Measurements from ENCODE around the gene PSMD6.

The PSMD6 gene

DNA sequence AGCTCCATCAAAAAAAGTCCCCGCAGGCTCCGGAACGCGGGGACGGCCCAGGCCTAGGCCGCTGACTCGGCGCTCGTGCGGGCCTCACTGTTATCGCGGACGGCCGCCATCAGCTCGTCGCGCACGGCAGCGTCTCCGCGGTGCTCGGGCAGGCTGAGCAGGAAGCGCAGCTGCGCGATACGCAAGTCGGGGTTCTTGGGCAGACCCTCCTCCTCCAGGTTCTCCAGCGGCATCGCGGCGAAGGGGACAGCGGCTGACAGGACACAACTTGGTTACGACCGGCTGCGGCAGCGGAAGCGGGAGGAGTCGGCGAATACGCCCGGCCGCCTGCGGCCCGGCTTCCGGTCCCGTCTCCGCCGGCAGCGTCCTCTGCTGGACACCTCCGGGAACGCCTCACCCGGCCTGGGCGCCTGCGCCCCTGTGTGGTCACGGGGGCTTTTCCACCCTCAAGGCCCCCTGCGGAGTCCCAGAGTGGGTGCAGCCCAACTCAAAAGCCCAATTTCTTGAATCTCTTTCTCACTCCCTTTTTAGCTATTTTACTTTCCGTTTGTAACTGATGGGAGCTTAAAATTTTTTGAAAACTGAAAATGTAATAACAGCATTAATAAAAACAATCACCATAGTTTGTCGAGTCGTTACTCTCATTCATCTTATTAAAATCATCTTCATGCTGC lies at the start of gene PSMD6:
Gene PSMD6 (minus strand): TSS at position 308 of the 674 bp plus-strand sequence. CDS start 75 bp downstream, at position 233.
- peak; percentile 52 for FAIRE-seq

DNA sequence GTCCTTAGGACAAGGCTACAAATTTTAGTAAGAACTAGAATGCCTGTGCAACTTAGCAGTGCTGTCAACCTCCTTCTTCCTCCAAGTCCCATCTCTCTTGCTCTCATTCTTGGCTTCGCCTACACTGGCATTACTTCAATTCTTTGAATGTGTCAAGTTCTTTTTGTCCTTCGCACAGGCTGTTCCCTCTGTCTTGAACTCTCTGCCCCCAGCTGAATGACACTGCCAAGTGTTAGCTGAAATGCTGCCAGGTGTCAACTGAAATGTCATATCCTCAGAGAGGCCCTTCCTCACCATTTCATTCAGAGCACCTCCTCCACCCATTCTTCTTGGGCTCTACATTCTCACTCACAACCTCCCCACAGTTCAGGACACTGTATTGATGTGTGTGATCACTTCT lies 48.8 kb upstream of the PSMD6 start:
- FAIRE-seq, result no peak

DNA sequence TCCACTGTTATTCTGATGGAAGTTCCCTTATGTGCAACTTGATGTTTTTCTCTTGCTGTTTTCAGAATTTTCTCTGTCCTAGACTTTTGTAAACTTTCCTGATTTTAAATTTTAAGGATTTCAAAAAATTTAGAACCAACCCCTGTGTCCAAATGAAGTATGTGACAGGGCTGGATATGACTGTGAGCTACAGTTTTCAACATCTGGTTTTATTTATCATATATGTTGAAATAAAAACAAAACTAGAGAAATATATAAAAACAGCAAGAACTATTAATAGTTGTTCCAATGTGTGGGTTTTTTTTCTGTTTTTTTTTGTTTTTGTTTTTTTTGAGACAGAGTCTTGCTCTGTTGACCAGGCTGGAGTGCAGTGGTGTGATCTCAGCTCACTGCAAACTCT lies 47.4 kb upstream of the PSMD6 start:
- no peak for FAIRE-seq

DNA sequence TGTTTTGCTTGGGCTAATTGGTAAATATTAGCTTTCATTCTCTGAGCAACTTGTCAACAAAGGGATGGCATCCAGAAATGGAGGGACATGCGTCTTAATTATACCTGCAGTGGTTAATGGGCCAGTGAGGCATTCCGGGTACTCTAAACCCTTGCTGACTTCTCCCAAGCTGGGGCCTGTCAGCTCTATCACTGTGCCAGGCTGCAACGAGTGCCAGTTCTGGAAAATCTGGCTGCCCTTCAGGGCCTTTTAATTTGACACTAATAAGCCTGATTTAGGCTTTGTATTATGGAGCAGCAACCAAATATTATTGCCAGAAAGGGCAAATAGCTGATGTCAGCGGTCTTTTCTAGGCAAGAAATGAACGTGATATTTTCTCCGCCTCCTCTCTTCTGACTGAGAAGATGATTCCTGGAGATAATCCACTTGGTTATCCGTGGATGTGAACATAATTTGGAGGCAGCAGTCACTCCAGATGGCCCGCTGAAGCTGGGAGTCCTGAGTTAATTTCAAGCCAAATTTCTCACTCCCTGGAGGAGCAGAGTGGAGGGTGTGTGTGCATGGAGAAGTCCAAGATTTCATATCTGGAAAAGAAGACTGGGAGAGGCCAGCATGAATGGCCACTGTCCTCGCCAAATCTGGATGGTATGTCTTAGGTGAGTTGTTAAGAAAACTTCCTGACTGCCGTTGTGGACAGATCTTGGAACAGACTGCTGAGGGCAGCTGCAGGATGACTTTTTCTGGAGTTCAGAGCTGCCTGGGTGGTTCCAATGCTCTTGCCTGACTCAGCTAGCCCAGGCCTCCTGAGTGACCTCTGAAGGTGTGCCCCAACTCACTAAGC lies 44.4 kb upstream of the PSMD6 start:
- no peak for FAIRE-seq

DNA sequence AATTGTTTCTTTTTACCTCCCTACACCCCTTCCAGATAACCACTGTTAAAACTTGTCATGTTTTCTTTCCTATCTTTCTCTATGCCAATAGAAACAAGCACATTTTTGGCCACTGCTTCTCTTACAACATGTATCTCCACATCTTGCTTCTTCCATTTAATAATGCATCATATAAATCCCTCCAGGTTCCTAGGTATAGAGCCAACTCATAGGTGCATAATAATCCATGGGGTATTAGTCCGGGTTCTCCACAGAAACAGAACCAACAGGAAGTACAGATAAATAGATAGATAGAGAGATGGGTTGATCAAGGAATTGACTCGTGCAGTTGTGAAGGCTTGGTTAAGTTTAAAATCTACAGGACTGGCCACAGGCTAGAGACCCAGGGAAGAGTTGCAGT lies 41.5 kb upstream of the PSMD6 start:
- FAIRE-seq, result no peak

- no peak for FAIRE-seq
These were observed 40.7 kb upstream of the PSMD6 start for GRCh38 chr3:64063983-64064438.

DNA sequence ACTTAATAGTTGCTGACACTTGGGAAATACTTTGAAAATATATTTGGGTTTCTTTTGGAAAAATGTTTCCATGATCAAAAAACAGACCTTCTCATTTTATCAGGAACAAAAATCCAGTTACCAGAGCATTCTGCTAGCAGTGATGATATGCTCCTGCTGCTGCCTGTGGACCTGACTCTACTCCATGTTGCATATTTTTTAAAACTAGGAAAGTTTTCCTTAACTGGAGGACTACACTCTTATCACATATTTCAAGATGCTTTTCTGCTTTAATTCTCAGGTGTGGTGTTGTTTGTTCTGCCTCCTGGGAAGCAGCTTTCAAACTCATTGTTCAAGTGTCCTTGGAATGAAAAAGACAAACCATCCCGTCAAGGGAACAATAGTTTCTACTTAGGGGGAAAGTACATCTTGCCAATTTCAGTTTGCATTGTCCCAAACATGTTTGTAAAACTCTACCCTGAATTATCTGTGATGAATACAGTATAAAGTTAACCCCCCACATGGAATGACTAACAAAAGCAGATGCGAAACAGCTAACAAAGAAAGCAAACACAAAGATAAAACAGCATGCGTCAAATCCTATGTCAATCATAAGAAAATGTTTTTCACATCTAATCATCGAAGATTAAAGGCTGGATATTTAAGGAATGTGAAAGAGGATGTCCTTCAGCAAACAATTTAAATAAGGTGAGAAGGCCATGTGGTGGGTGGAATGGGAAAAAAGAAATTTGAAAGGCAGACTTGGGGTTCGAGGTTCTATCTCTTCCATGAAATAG lies 40.1 kb upstream of the PSMD6 start:
- no peak for FAIRE-seq

DNA sequence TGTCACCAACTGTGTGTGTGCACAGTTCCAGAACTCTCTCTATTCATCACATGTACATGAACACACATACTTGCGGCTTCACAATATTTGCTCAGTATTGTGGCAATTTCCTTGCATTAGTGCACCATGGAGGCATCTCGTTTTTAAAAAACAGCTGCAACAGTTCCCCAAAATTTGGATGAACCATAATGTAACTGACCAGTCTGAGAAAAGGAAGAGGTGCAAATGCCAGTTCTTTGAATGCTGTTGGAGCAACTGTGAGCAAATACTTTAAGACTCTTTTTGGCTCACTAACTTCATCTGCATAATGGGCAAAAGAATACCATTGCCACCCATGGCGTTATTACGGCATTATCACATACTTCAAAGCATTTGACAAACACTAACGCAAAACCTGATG lies 38.3 kb upstream of the PSMD6 start:
- no peak for FAIRE-seq

DNA sequence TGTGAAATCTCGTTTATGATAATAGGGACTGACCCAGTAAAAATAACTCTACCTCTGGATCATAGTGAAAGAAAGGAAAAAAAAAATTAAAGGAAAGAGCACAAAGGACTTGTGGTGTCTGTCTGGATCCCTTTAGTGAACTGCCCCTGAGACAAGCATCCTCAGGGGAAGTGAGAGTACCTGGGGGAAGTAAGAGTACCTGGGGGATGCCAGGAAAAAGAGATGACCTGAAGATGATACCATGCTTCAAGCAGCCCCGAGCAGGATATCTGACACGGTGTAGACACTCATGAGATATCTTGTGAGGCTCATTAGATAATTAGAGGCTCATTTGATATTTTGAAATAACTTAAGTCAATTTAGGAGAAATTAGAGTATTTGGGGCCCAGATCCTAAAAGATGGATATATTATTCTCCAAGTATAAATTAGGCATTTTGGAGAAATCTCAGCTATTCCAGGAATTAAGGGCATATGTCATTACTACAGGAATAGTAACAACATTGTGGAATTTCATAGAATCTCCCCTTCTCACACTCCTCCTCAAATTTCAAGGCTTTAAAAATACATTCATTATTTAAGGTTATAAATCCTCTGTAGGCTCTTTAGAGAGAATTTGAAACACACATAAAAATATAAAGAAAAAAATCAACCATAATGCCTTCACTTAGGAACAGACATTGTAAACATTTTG lies 36.3 kb upstream of the PSMD6 start:
- FAIRE-seq, result no peak

DNA sequence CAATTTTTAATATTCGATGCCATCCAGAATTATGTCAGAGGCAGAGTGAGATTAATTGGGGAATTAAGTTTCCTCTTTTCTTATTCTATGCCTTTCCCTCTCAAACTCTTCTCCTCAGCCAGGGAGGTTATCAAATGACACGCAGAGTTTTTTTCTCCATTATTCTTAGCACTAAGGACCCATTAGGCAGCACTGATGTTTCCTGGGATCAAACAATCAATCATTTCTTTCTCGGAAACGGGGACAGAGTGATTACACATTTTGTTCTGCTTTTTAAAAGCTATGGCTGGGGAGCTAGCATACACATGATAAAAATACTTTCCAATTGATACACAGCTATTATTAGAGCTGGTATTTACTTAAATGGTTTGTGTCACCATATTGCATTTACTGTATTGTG lies 35.3 kb upstream of the PSMD6 start:
- FAIRE-seq, result no peak

- no peak for FAIRE-seq
These were observed 33.9 kb upstream of the PSMD6 start for GRCh38 chr3:64057231-64057630.

DNA sequence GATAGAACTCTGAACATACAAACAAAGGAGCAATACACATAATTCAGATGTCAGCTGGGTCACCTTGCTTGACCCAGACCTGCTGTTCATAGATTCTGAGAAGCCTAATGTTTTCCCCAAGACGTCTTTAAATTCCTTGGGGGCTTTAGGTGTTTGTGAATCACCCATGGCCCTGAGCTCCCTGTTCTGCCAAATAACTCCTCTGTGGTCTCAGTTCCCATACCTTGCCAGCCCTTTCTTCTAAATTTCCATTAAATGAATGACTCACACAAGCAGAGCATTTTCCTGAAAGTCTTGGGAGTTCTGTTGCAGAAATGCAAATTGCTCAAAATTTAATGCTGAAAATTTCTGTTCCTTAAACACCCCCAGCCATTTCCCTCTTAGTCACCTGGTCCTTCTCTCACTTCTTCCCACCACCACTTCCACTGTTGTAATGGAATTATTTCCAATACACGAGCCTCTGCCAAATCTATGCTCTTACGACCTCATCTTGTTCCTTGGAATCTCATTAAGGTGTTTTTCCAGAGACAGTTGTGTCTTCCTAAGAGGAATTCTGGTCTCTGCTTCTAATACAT lies 33.4 kb upstream of the PSMD6 start:
- no peak for FAIRE-seq

GRCh38 chr3:64055076-64055475 lies 31.8 kb upstream of the PSMD6 start:
- FAIRE-seq, result no peak

- no peak for FAIRE-seq
These were observed 31.2 kb upstream of the PSMD6 start for GRCh38 chr3:64054488-64054887.

DNA sequence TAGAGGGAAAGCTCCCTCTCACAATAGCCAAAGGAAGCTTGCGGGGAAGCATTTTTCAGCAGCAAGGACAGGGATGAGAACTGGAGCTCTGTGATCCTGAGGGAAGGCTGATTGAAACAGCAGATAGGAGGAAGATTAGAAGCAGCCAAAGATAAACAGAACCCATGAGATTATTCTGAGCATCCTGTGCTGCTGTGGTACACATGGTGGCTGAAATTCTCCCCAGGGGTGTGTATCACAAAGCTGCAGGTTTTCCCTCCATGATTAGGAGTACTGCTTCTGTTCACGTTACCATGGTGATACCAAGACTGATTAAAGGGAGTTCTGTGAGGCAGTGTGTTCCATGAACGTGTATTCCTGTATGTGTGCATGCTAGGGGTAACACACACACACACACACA lies 30.3 kb upstream of the PSMD6 start:
- no peak for FAIRE-seq

DNA sequence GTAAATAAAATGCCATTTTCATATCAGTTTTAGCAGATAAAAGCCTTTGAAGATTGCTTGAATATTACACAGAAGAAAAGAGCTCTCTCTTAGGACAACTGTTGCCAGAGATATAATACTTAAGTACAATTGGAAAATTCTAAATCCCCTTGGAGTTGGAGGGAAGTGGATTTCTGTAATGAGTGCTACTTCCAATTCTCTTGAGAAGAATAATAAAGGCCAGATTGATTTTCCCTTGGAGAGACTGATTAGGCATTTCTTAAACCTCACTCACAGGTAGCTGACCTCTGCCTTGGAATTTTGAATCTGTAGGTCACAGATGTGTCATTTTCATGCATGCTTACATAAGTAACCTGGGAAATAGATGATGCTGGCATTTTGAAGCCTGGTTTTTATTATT lies 29.8 kb upstream of the PSMD6 start:
- FAIRE-seq, result no peak

GRCh38 chr3:64049832-64050231 lies 26.5 kb upstream of the PSMD6 start:
- FAIRE-seq, result no peak

DNA sequence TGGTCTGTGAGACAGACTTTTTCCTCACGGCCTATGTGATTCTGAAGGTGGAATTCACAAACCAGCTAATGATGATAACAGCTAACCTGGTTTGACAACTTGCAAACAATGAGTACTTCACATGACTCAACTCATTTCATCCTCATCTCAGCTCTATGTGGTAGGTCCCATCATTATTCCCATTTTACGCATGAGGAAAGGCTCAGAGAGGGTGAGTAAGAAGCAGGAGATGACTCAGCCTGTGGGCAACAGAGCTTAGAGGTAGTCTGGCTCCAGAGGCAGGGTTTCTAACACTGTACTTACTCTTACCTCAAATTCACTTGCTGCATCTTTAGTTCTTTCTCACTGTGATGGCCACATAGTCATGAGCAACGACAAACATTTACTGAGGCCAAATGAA lies 25.8 kb upstream of the PSMD6 start:
- FAIRE-seq, result no peak

GRCh38 chr3:64048631-64049061 lies 25.4 kb upstream of the PSMD6 start:
- FAIRE-seq, result no peak

DNA sequence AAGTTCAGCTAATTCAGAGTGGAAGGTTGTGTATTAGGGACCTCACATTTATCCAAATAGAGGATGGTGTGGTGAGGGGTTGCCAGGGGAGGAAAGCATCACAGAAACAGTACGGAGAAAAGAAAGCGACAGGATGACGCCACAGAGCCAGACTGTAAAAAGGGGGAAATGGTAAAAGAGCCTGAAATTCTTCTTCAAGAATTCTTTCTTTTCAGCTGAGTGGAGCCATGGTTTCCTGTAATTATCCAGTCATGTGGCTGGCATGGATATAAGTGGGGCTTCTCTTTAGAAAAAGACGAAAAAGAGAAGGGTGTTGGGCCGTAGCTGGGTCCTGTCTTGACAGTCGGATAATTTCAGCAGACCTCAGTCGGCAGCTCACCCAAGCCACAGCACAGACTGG lies 24.5 kb upstream of the PSMD6 start:
- no peak for FAIRE-seq

- no peak for FAIRE-seq
These were observed 23.8 kb upstream of the PSMD6 start for GRCh38 chr3:64046996-64047594.

DNA sequence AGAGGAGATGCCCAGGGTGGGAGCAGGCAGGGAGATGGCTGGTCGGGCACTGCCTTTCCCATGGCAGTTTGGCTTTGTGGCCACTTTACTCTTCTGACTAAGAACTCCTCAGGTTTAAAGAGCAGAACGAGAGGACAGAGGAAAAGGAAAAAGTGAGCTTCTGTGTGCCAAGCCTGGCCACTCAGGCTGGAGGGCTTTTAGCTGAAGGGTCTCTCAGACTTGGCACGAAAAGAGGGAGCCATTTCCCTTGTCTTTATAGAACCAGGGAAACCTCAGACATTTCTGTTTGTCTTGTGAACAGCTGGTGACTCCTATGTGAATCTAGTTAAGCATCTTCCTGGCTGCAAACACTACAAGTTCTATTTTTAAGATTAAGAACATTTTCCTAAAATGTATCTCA lies 23.3 kb upstream of the PSMD6 start:
- FAIRE-seq, result no peak
